Prostate gland (tissue), 2 donors: ENCODE measurements around the gene FHIT.

Source experiments
- POLR2A ChIP-seq: fragments of 450-650 bp; IDR thresholded peaks from one replicate; pipeline ENCODE4 v1.6.1; 2016; ENCODE audit warnings: antibody characterized with exemption, mild to moderate bottlenecking
- POLR2AphosphoS5 ChIP-seq: sonication (generic); formaldehyde crosslinking; IDR thresholded peaks from one replicate; pipeline ENCODE4 v1.6.1; 2017; ENCODE audit warnings: antibody characterized with exemption
- TF ChIP-seq, protein P1 (sequence below), 4 experiments: fragments of 200-600 bp in 2 of 4; fragments of 450-650 bp in 2 of 4; sonication (generic) in 2 of 4; IDR thresholded peaks; 1 replicate in 3 of 4; 2 replicates in 1 of 4; pipeline ENCODE4 v1.5.1; 2016 to 2019; ENCODE audit warnings: antibody characterized with exemption in 4 of 4, mild to moderate bottlenecking in 2 of 4, moderate library complexity in 2 of 4

DNA sequence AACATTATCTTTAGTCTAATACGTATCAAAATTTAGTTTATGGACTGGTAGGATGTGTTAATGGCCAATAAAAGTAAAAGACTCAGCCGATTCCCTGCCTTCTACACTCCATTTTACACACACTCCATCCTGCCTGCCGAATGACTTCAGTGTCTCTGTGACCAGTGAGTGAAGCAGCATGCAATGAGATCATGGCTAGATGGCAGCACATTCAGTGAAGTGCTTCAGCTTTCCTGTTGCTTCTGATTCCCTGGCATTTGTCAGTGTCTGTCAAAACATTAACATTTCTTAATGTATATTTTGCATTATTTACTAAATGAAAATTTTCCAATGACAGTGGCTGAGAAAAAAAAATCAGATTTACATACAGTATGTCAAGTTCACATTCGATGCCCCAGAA lies 412.0 kb downstream of the FHIT start:
- TF ChIP-seq, protein P1, sequence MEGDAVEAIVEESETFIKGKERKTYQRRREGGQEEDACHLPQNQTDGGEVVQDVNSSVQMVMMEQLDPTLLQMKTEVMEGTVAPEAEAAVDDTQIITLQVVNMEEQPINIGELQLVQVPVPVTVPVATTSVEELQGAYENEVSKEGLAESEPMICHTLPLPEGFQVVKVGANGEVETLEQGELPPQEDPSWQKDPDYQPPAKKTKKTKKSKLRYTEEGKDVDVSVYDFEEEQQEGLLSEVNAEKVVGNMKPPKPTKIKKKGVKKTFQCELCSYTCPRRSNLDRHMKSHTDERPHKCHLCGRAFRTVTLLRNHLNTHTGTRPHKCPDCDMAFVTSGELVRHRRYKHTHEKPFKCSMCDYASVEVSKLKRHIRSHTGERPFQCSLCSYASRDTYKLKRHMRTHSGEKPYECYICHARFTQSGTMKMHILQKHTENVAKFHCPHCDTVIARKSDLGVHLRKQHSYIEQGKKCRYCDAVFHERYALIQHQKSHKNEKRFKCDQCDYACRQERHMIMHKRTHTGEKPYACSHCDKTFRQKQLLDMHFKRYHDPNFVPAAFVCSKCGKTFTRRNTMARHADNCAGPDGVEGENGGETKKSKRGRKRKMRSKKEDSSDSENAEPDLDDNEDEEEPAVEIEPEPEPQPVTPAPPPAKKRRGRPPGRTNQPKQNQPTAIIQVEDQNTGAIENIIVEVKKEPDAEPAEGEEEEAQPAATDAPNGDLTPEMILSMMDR (IDR thresholded peaks at IDR 0.05), result no peak
- TF ChIP-seq POLR2AphosphoS5 (no peak), POLR2A (no peak)
